ENCODE results near the gene GRIK3.
"Not testable (repeated sequence)": the region's sequence is repeated elsewhere in the genome, so short reads cannot be mapped to it uniquely, and the experiment has no call there.

The GRIK3 gene

DNA sequence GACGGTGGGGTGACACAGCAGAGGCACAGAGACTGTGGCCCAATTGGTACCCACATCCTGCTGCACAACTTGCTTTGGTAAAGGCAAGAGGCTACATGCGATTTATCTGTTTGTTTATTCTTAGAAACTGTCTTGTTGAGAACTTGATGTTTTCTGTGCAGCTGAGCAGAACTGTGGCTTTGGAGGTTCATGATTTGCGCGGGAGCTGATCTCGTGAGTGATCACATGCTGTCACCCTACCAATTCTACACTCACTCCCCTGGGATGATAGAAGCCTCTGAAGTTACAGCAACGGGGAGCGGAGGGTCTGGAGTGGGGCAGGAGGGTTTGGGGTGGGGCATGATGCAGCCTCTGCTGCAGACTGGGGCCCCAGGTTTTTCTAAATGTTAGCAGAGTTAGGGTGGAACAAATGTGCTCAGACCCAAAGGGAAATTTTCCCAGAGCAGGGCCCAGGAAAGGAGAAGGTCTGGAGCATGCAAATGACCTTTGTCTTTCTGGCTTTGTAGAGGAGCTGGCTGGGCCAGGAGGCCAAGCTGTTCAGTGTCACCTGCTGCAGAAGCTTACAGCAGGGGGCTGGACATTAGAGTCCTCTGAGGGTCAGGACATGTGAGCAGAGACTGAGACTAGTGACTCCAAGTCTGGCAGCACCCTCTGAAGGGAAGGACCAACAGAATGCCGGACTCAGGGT lies 83.6 kb downstream of the GRIK3 start:
- in situ Hi-C loops (cut with HindIII; ENCODE audit: low sequenced_read_pairs): no loop called here

DNA sequence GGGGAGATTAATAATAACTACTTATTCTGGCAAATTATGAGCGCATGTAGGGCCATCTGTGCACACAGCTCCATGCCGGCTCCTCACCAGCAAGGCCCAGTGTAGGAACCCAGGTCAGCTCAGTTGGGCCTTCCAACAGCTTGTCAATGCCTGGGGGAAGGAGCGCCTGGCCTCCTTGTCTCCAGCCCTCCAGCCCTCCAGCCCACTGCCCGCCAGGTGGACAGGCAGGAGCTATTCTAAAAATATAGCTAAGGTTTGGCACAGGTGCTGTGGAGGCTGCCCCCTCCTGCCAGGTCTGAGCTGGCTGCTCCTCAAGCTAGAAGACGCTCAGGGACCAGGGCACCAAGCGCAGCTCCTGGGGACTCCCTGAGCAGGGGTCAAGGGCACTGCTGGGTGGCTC lies 85.7 kb downstream of the GRIK3 start:
- in situ Hi-C loops (cut with HindIII; ENCODE audit: low sequenced_read_pairs): no loop called here

DNA sequence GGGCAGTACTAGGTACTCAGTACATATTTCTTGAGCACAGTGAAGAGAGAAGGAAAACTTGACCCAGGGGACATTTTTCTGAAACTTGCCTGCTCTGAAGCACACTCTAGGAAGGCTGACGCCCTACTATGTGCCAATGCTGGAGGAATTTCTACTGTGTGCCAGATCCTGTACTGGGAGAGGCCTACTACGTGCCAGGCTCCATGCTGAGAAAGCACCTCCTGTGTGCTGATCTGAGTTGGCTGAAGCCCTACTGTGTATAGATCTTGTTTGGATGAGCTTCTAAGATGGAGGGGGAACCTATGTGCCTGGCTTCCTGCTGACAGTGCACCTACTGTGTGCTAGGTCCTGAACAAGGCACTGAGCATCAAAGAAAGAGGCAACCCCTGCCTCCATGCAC lies 86.2 kb downstream of the GRIK3 start:
- in situ Hi-C loops (cut with HindIII; ENCODE audit: low sequenced_read_pairs): no loop called here

DNA sequence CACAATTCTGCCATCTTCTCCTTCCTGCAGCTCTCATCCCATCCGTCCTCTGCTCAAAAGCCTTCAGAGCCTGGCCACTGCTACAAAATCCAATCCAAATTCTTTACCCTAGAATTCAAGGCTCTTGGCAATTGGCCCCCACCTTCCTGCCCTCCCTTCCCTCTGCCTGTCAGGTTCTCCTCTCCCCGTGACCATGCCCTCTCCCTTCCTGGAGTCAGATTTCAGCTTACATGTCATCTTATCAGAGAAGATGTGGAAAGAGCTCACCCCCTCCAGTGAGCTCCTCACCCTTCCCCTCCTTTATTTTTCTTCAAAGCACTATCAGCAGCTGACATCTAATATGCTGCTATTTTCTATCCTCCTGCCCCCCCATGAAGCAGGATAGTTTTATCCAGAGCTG lies 86.9 kb downstream of the GRIK3 start:
- in situ Hi-C loops (cut with HindIII; ENCODE audit: low sequenced_read_pairs): no loop called here

DNA sequence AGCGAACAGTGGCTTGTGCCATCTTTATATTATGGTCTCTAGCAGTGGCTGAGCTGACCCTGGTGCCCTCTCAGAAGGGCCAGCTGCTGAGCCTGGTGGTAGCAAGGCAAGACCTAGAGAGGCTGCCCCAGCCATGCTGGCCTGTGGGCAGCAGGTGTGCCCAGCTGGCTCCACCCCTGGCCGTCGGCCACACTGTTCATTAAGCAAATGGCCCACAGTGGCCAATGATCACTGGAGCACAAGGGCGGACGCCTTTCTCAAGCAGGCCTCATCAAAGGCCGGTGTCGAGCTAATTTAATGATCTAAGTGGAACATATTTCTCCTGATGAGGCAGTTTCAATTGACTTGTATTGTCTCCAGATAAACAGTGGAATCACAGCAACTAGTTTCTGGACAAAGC lies 89.4 kb downstream of the GRIK3 start:
- in situ Hi-C loops (cut with HindIII; ENCODE audit: low sequenced_read_pairs): loop anchor here (5.0 kb wide), 1 partner anchor 38 kb away; no protein-coding TSS in a partner anchor

DNA sequence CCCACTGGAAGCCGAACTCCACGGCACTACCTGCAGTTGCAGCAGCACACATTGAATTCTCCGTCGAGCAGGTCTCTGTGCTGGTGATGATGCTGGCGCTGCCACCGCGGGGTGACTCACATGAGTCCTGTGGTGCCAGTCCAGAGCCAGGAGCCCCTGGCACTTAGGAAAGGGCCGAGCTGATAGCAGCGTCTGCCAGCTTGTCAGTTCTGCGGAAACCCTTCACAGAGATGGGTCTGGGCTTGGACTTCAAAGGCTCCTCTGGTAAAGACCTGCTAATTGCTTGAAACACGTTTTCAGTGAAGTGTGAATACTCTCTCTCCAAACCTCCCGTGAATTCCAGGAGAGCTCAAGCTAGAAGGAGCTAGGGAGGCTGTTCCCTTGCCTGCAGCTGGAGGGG lies 92.2 kb downstream of the GRIK3 start:
- in situ Hi-C loops (cut with HindIII; ENCODE audit: low sequenced_read_pairs): loop anchor here (5.0 kb wide), 1 partner anchor 35 kb away; no protein-coding TSS in a partner anchor

DNA sequence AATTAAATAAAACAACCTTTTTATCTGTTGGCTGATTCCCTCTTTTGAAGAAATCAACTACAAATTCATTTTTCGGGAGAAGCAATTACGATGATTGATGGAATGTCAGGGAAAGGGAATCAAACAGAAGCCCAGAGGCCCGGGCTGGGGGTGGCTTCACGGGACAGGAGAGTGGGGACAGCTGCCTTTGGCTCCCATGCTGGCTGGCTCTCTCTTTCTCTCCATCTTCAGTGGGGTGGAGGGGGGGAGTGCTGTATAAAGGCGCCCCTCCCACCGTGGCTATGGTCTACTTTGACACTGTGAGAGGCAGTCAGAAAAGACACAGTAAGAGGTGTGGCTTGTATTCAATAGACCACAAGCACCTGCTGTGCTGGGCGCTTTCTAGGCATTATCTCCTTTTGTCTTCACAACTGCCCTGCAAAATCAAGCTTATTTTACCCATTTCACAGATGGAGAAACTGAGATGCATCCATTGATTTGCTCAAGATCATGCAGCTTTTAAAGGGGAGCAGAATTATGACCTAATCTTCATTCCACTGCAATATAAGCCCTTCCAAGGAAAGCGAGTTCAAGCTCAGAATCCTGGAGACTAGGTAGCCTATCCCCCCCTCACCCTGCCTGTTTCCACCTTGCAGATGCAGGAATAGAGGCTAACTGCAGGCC lies 92.9 kb downstream of the GRIK3 start:
- in situ Hi-C loops (cut with HindIII; ENCODE audit: low sequenced_read_pairs): loop anchor here (5.0 kb wide), 1 partner anchor 34 kb away; no protein-coding TSS in a partner anchor

DNA sequence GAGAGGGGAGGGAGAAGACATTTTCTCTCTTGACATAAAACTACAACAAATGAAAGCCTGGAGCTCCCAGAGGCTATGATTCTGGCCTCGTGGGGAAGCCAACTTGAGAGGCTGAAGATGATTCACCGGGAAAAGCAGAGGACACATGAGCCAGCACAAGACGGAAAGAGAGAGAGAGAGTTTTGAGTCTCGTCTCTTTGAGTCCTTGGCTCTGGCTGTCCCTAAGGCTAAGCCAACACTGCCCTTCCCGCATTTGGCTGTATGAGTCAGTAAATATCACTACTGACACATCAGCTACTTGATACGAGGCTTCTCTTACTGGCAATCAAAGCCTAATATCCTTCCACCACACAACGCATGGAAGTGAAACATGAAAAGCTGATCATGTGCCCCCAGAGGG lies 95.5 kb downstream of the GRIK3 start:
- in situ Hi-C loops (cut with HindIII; ENCODE audit: low sequenced_read_pairs): no loop called here

DNA sequence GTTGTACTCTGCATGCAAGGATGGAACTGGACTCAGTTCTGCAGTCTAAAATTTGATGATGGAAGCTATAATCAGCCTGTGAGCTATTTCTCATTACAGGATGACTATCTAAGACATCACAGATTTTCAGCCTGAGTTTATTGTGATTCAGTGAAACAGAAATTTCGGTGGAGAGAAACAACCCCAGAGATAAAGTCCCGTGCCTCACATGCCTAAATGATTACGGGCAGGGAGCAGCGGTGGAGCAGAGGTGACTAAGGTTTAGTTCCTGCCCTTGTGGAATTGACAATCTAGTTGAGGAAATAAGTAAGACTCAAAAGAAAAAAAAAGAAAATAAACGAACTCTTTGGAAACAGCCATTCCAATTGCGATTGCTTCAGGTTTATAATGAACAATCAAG lies 96.9 kb downstream of the GRIK3 start:
- in situ Hi-C loops (cut with HindIII; ENCODE audit: low sequenced_read_pairs): no loop called here

DNA sequence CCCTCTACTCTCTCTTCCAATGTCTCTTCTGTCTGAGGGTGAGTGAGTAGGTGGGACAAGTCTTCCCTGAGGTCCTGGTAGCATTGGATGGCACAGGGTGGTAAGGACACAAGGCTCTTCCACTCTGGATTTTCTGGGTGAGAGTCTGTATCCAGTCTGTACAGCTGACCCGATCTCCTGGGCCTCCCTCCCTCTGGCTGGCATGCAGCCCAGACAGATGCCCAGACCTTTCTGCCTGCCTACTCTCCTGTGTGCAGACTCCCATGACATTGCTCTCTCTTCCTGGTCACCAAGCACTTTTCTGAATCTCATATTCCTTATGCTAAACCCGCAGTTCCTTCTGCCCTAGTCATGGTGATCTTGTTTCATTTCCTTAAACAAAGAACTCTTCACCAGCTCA lies 100.3 kb downstream of the GRIK3 start:
- in situ Hi-C loops (cut with HindIII; ENCODE audit: low sequenced_read_pairs): no loop called here

DNA sequence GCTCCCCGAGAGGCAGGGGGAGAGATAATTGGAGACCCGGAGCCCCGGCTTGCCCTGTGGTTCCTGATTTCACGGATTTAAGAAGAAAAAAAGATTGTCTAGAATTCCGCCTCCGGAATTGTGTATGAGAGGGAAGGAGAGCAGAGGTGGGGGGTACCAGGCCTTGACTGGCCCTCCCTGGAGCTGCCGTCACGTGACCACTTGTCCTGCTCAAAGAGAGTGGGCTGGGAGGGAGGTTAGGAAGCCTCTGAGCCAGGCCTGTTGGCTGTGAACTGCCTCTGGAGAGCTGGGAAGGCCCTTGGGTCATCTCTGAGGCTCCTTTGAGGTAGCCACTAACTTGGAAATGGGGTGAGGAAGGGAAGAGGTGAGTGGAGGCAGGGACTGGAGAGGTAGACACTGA lies 106.5 kb downstream of the GRIK3 start:
- in situ Hi-C loops (cut with HindIII; ENCODE audit: low sequenced_read_pairs): no loop called here

DNA sequence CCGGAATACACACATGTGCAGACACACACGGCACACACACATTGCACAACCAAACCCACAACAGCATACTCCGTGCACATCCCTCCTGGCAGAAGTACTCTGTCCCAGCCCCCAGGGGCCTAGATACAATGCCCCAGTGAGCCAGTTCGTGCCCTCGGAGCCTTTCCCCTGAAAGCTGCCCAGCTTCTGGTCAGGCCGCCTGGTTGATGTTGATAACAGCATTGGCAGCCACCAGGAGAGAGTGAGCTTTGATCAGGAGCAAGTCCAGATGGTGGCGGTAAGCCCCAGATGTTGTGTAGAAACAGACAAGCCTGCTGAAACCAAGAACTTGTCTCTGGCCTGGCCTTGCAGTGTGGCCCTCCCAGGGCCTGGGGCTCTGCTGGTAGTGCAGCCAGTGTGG lies 109.1 kb downstream of the GRIK3 start:
- in situ Hi-C loops (cut with HindIII; ENCODE audit: low sequenced_read_pairs): no loop called here

DNA sequence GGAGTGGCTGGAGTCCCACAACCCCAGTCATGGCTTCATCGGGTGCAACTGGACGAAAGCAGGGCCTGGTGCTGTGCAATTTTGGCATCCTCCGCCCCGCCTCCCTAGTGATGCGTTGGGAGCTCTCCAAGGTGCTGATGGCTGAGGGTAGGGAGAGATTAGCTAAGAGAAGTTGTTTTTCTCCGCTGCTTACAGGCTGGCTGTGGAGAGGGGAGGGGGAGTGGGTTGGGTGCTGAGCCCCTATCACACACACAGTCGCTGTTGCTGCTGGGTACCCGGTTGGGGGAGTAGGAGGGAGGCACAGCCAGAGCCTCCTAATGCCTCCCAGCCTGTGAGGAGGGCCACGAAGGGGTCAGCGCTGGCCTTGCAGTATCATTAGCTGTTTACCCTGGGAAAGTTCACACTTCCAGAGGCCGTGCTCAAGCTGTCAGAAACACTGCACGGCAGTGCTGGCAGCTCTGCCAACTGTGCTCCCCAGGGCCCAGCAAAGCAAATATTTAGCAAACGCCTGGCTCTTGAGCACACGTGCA lies 110.0 kb downstream of the GRIK3 start:
- in situ Hi-C loops (cut with HindIII; ENCODE audit: low sequenced_read_pairs): no loop called here

DNA sequence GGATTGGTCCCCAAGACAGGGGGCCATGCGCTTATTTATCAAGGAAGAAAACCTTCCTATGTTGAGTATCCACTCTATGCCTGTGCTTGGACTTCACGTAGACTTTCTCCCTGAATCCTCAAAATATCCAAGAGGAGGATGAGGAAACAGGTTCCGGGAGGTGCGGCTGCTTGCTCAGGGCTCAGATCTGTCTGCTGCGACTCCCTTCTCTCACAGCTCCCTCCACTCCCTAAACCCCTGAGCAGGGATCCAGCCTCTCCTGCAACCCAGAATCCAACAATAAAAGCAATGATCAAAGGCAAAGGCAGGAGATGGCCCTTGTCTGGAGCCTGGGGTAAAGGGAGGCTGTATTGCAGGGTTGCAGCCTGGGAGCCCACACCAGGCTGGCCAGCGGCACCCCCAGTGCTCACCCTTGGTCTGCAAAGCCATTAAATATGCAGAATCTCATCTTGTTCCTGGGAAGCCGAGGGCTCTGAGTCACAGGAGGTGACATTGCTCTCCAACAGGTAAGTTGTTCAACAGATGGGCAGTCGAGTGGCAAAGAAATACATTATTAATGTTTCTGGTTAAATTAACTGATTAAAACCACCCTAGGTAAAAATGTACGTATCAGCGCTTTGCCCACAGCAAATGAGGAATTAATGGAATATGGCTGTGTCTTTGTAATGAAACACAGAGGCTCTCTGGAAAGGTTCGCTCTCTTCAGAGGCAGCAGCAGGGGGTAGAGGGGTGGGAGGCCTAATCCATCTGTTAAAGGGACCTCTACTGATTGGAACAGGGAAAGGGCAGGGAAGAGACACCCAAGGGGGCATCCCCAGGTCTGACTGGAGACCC lies 111.5 kb downstream of the GRIK3 start:
- in situ Hi-C loops (cut with HindIII; ENCODE audit: low sequenced_read_pairs): no loop called here

DNA sequence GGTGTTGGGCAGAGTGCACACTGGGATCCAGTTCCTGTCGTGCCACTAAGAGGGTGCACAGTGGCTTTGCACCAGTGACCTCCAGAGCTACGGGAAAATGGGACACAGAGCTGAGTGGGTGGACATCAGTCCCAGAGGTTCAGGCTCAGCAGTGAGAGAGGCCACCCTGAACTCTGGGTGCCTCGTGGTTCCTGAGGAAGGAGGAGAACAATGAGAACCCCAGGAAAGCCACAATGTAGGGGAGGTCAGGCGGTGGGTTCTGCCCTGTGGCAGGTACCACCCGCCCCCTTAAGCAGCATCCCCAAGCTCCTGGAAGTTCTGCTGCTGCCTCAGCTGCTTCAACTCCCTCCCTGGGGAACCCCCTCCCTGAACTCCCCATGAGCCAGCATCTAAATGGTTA lies 112.2 kb downstream of the GRIK3 start:
- in situ Hi-C loops (cut with HindIII; ENCODE audit: low sequenced_read_pairs): no loop called here

DNA sequence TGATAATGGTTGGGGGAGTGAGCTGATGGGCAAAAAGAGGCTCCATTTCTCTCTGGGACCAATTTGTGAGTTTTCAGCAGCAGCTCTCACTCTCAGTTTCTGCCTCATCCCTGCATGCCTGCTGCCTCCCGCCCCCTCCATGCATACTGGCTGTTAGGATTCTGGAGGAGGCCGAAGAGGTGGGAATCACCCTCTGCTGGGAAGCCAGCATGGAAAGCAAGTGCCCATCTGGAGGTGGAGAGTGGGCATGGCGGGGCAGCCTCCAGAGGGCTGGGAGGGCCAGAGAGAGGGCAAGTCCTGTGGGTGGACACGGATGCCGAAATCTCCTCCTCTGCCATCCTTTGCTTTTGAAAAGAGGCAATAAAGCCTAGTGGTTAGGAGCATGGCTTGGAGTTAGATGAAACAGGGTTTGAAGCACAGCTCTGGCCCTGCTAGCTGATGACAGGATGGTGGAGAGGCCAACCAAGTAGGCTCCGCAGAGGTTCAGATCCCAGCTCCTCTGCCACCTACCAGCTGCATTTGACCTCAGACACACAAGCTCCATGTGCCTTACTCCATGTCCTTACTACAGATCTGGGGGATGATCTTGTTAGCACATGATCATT lies 113.4 kb downstream of the GRIK3 start:
- in situ Hi-C loops (cut with HindIII; ENCODE audit: low sequenced_read_pairs): no loop called here

DNA sequence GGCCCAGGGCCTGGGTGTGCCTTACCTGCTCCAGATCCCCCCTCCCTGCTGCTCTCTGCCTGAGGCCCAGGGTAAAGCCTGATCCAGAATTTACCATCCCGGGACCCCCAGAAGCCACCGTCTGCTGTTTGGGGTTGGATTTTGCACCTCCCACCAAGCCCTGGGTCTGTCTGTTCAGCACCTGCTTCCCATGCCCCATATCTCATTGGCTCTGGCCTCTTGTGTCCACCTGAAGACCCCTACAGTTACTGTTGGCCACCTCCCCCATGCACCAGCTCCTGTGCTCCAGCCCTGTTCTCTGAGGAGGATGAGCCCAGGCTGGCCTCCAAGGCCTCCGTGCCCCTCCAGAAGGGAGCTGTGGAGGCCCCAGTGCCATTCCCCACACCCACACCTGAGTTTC lies 113.9 kb downstream of the GRIK3 start:
- in situ Hi-C loops (cut with HindIII; ENCODE audit: low sequenced_read_pairs): no loop called here

DNA sequence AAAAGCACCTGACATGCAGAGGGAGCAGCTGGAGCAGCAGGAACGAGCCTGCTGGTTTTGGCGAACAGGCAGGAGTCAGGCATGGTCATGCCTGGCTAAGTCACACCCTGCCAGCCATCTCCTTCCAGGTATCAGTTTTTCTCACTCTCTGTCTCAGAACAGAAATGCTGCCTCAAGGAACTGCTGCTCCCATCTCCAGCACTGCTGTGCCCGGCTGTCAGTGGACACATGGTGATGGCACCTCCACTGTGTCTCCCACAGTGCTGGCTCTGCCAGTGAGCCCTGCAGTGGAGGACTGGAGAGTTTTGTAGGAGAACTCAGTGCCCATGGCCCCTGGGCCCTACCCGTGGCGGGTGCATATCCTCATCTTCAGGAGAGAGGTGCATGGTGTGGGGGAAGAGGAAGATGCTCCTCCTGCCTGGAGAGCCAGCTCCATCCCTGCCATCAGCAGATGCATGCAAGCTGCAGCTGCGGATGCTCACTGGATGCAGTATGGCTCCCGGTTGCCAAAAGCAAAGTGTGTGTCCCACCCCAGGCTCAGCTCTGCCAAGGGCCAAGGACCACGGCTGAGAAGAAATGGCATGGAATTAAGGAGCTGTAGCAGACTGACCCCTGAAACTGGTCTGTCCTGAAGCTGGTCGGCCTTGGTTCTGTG lies 114.7 kb downstream of the GRIK3 start:
- in situ Hi-C loops (cut with HindIII; ENCODE audit: low sequenced_read_pairs): no loop called here

DNA sequence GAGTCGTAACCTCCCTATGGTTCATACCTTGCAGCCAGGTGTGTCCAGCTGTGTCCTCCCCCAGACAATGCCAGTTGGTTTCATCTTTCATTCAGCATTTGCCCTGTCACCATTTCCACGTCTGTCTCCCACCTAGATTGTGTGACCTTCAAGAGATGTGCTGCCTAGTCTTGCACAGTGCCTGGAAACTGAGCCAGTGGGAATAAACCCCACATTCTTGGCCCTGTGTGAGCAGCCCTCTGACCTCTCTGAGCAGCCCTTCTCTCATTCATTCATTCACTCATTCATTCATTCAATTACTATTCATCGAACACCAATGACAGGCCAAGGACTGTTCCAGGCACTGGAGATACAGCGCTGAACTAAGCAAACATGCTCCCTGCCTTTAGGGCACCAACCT lies 115.7 kb downstream of the GRIK3 start:
- in situ Hi-C loops (cut with HindIII; ENCODE audit: low sequenced_read_pairs): no loop called here

DNA sequence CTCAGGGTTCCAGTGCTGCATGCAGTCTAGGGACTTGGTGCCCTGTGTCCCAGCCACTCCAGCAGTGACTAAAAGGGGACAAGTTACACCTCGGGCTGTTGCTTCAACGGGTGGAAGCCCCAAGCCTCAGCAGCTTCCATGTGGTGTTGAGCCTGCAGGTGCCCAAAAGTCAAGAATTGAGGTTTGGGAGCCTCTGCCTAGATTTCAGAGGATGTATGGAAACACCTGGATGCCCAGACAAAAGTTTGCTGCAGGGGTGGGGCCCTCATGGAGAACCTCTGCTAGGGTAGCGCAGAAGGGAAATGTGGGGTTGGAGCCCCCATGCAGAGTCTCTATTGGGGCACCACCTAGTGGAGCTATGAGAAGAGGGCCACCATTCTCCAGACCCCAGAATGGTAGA lies 117.8 kb downstream of the GRIK3 start:
- in situ Hi-C loops (cut with HindIII; ENCODE audit: low sequenced_read_pairs): not testable (repeated sequence)
